Parathyroid adenoma (tissue), 2 donors: ENCODE measurements around the gene RRBP1.

Source experiments
- H2AFZ ChIP-seq: fragments of 300-600 bp; sonication (generic); one replicate; pipeline ENCODE4 v1.7.0; 2017; ENCODE audit warnings: antibody characterized with exemption, mild to moderate bottlenecking
- H3K27ac ChIP-seq: fragments of 300-600 bp; sonication (generic); one replicate; pipeline ENCODE4 v1.7.0; 2017
- H3K27me3 ChIP-seq: fragments of 300-600 bp; sonication (generic); one replicate; pipeline ENCODE4 v1.7.0; 2017; ENCODE audit warnings: low read length; ENCODE audit not compliant: control insufficient read depth, insufficient read depth
- H3K36me3 ChIP-seq: fragments of 300-600 bp; sonication (generic); one replicate; pipeline ENCODE4 v1.7.0; 2017; ENCODE audit warnings: low read length; ENCODE audit not compliant: control insufficient read depth, insufficient read depth
- H3K4me1 ChIP-seq: fragments of 300-600 bp; sonication (generic); one replicate; pipeline ENCODE4 v1.7.0; 2017; ENCODE audit warnings: control low read depth
- H3K4me2 ChIP-seq: fragments of 300-600 bp; sonication (generic); one replicate; pipeline ENCODE4 v1.7.0; 2017; ENCODE audit warnings: low read length
- H3K4me3 ChIP-seq: fragments of 300-600 bp; sonication (generic); one replicate; pipeline ENCODE4 v1.7.0; 2017; ENCODE audit warnings: low read depth, low read length
- H3K79me2 ChIP-seq: fragments of 300-600 bp; sonication (generic); one replicate; pipeline ENCODE4 v1.7.0; 2017; ENCODE audit warnings: control low read depth
- H3K9ac ChIP-seq: fragments of 300-600 bp; sonication (generic); one replicate; pipeline ENCODE4 v1.7.0; 2017; ENCODE audit warnings: mild to moderate bottlenecking
- H3K9me3 ChIP-seq: fragments of 300-600 bp; sonication (generic); one replicate; pipeline ENCODE4 v1.7.0; 2017; ENCODE audit warnings: low read length; ENCODE audit not compliant: control insufficient read depth
- CTCF ChIP-seq: fragments of 300-600 bp; sonication (generic); IDR thresholded peaks from one replicate; pipeline ENCODE4 v1.7.0; 2017; ENCODE audit warnings: antibody characterized with exemption, mild to moderate bottlenecking
- donor health status: primary hyperparathyroidism.

RRBP1 gene

GRCh38 chr20:17704589-17705317, 22.7 kb upstream of the RRBP1 start:
- no peaks in the 10 kb centered on the region for H3K36me3 ChIP-seq
- no peak overlapping the region for H3K9ac ChIP-seq
- no peak for TF ChIP-seq CTCF
- no peaks in the 10 kb centered on the region for H3K4me1 ChIP-seq
- H2AFZ ChIP-seq = no peak overlapping the region
- no peak overlapping the region for H3K4me3 ChIP-seq
- no peaks in the 10 kb centered on the region for H3K79me2 ChIP-seq
- H3K4me2 ChIP-seq = no peak overlapping the region
- no peaks in the 10 kb centered on the region for H3K9me3 ChIP-seq
- no peaks in the 10 kb centered on the region for H3K27me3 ChIP-seq
- no peak overlapping the region for H3K27ac ChIP-seq

- no peaks in the 10 kb centered on the region for H3K9me3 ChIP-seq
Measured at GRCh38 chr20:17701826-17702225, 19.8 kb upstream of the RRBP1 start.

GRCh38 chr20:17700637-17701036, 18.6 kb upstream of the RRBP1 start:
- Histone ChIP-seq H3K27me3 (no peaks in the 10 kb centered on the region), H3K79me2 (no peaks in the 10 kb centered on the region), H3K9ac (no peak overlapping the region), H2AFZ (no peak overlapping the region), H3K27ac (no peak overlapping the region), H3K4me3 (no peak overlapping the region), H3K9me3 (no peaks in the 10 kb centered on the region), H3K4me2 (no peak overlapping the region), H3K36me3 (no peaks in the 10 kb centered on the region), H3K4me1 (no peaks in the 10 kb centered on the region)
- TF ChIP-seq CTCF = no peak

More at GRCh38 chr20:17701826-17702225, 19.8 kb upstream of the RRBP1 start:
- H3K27ac ChIP-seq = no peak overlapping the region
- H3K79me2 ChIP-seq = no peaks in the 10 kb centered on the region
- TF ChIP-seq CTCF = no peak
- no peak overlapping the region for H3K4me2 ChIP-seq
- H3K36me3 ChIP-seq = no peaks in the 10 kb centered on the region
- H3K27me3 ChIP-seq = no peaks in the 10 kb centered on the region
- no peak overlapping the region for H2AFZ ChIP-seq
- no peak overlapping the region for H3K4me3 ChIP-seq
- no peak overlapping the region for H3K9ac ChIP-seq
- no peaks in the 10 kb centered on the region for H3K4me1 ChIP-seq

- no peak within 1 kb of the TSS for H2AFZ ChIP-seq
- no peak within 1 kb of the TSS for H3K4me3 ChIP-seq
- H3K27me3 ChIP-seq = no peaks in the 10 kb centered on the region
- no peaks in the 10 kb centered on the region for H3K4me1 ChIP-seq
- TF ChIP-seq CTCF = no peak
- H3K4me2 ChIP-seq = no peak within 1 kb of the TSS
- no peak within 1 kb of the TSS for H3K9ac ChIP-seq
- no peaks in the 10 kb centered on the region for H3K9me3 ChIP-seq
- H3K79me2 ChIP-seq = no peaks in the 10 kb centered on the region
- no peaks in the 10 kb centered on the region for H3K36me3 ChIP-seq
- no peak within 1 kb of the TSS for H3K27ac ChIP-seq
Measured at GRCh38 chr20:17699931-17700351, 17.9 kb upstream of the RRBP1 start, which contains the start of gene BANF2. TSS of gene BANF2 (plus strand) at chr20:17699966. CDS start at chr20:17725026, 25,060 bp downstream.

- no peaks in the 10 kb centered on the region for H3K9me3 ChIP-seq
- H3K4me1 ChIP-seq = no peaks in the 10 kb centered on the region
- no peak overlapping the region for H3K4me2 ChIP-seq
- H2AFZ ChIP-seq = no peak overlapping the region
- no peaks in the 10 kb centered on the region for H3K36me3 ChIP-seq
- H3K27me3 ChIP-seq = no peaks in the 10 kb centered on the region
- no peak overlapping the region for H3K4me3 ChIP-seq
- no peak overlapping the region for H3K9ac ChIP-seq
- no peak overlapping the region for H3K27ac ChIP-seq
- no peaks in the 10 kb centered on the region for H3K79me2 ChIP-seq
- no peak for TF ChIP-seq CTCF
Measured at GRCh38 chr20:17698384-17698783, 16.3 kb upstream of the RRBP1 start.
